DOHH2 (cell line): ENCODE data around the gene GRIK2.

Experiments
- CTCF ChIP-seq: fragments of 200-600 bp; sonication (generic); IDR thresholded peaks from one replicate; pipeline ENCODE4 v1.5.1; 2014; ENCODE audit warnings: antibody characterized with exemption, mild to moderate bottlenecking, low read depth, low read length; ENCODE audit not compliant: poor library complexity, severe bottlenecking
- EZH2phosphoT487 ChIP-seq: fragments of 200-600 bp; sonication (generic); IDR thresholded peaks from 2 replicates; pipeline ENCODE4 v1.6.1; 2017; ENCODE audit warnings: borderline replicate concordance, mild to moderate bottlenecking, antibody characterized with exemption, low read length, moderate library complexity, mixed read lengths

GRCh38 chr6:101351173-101351572, 42.3 kb upstream of the GRIK2 start:
- TF ChIP-seq CTCF (no peak), EZH2phosphoT487 (no peak)
